ENCODE data around the gene PRKACB.

The PRKACB gene

GRCh38 chr1:84159533-84160240, 15.6 kb downstream of the PRKACB start:
- no peak for DNase-seq

DNA sequence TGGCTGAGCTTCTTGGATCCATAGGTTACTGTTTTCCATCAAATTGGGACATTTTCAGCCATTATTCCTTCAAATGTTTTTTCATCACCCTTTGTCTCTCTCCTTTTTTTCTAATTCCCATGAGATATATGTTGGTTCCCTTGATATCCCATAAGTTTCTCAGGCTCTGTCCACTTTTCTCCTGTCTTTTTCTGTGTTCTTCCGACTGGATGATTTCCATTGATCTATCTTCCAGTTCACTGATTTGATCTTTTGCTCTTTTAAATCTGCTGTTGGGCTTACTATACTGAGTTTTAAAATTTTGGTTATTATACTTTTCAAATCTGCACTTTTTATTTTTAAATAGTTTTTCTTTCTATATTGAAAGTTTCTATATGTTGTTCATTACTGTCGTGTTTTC, 18.2 kb downstream of the PRKACB start:
- DNase-seq: no peak

DNA sequence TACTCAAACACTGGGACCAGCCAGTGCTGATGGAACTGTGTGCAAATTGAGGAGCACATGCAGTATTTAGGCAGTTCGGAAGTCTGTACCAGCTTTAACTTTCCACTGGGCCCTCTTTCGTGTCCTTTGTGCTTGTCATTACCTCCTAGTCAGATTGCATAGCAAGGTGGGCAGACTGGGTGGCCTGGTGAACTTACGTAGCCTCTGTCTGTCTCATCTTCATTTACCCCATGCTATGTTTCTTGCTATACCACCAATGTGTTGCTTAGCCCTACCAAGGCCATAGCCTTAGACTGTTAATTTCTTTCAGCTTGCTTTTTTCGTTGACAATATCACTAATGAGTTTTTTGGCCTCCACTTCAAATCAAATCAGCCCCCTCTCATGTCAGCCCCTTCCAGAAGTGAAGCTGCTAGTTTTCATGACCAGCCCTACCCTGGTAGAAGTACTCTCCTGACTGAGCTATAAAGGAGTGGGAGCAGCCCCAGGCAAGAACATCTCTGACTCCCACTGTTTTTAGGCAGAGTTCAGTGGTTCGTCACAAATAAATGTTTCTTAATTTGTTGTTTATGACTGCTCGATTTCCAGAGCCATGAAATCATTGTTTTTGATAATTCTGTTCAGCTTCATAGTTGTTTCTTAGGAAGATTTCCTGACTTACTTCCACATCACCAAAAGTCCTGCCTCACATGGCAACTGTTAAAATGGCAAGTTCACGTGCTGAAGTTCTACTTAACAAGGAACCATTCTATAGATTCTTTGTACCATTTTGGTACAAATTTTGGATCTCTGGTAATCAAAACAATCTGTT, 19.3 kb downstream of the PRKACB start:
- no peak for DNase-seq

- no peak for DNase-seq
Measured at GRCh38 chr1:84164161-84164560, 20.1 kb downstream of the PRKACB start.

DNA sequence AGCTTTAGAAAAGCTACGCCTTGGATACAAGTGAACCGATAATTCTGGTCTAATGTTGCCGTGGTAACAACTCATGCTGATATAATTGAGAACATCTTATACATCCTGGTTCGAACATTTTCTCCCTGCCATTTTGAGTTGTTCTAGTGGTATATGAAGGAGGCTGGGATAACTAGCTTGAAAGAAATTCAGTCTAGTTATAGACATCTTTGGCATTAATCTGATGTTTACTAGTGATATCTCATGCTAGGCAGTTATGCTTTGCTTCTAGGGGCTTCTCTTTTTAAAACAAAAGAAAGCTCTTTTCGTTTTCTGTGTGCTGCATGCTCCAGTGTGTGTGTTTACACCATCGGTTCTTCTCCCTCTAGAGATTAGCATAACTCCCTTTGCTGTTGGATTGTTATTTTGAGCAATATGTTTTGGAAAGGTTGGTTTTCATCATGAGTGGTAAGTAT, 20.5 kb downstream of the PRKACB start:
- DNase-seq: no peak

DNA sequence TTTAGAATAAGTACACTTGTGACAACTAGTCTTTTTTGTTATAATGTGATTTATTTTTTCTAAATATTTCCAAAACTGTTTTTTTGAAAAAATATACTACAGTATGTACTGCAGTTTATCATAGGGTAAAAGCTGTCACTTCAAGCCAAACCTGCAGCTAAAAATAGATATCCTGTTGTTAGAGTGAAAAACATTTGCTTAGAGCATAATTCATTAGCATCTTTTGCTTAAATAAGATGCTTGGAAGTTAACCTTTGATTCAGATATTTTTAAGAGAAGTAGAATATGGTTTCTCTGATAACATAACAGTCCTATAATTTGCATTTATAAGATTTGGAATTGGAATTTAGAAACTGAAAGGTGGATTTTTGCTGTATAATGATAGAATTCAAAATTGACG, 21.5 kb downstream of the PRKACB start:
- no peak for DNase-seq

DNA sequence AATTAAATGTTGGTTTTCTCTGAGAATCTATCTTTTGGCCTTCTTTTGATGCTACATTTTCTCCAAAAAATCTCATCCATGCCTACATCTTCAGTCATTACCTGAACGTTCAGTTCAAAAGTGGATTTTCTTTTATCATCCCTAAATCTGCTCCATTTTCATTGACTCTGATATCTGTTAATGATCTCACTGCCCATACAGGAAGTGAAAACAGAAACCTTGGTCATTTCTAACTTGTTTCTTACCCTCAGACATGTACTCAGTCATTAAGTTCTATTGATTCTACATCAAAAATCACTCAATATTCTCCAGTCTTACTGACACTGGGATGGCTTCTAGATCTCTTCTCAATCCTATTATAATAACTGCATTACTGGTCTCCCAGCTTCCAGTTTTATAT, 22.7 kb downstream of the PRKACB start:
- no peak for DNase-seq

- no peak for DNase-seq
Measured at GRCh38 chr1:84168783-84169182, 24.7 kb downstream of the PRKACB start.

- no peak for DNase-seq
Measured at GRCh38 chr1:84170171-84170570, 26.1 kb downstream of the PRKACB start.

DNA sequence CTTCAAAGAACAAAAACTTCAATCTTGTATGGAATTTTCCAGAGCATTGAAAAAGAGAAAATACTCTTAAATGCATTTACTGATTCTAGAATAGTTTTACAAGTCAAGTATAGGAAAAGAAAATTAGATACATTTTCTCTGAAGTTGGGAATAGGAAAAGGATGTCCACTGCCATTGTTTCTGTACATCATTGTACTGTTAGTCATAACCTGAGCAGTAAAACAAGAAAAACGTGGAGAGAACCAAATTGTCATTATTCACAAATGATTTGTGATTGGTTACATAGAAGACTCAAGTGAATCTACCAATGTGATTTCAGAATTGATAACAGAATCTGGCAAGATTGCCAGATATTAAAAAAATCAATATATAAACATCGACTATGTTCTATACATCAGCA, 27.4 kb downstream of the PRKACB start:
- DNase-seq: no peak

- DNase-seq: no peak
Measured at GRCh38 chr1:84174051-84174556, 30.0 kb downstream of the PRKACB start.

- DNase-seq: no peak
Measured at GRCh38 chr1:84181350-84182005, 37.4 kb downstream of the PRKACB start.

- no peak for DNase-seq
Measured at GRCh38 chr1:84190455-84190854, 46.4 kb downstream of the PRKACB start.

DNA sequence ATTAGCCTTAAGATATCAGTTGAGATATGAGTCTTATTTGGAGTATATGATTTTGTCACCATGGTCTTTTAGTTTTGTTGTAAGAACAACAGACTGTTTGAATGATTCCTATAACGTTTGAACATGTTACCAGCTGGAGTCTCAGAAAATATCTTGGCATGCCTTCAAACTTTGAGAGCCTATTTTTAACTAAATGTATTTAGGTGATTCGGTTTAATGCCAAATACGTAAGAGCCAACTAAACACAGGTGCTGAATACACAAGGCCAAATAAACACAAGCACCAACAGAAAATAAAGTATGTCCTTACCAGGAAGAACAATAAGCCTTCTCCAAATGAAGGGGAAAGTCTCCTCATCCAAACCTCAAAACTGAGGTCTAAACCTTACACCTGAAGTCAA, 48.6 kb downstream of the PRKACB start:
- no peak for DNase-seq

- DNase-seq: no peak
Measured at GRCh38 chr1:84198832-84199231, 54.8 kb downstream of the PRKACB start.

GRCh38 chr1:84199257-84199656, 55.2 kb downstream of the PRKACB start:
- no peak for DNase-seq

DNA sequence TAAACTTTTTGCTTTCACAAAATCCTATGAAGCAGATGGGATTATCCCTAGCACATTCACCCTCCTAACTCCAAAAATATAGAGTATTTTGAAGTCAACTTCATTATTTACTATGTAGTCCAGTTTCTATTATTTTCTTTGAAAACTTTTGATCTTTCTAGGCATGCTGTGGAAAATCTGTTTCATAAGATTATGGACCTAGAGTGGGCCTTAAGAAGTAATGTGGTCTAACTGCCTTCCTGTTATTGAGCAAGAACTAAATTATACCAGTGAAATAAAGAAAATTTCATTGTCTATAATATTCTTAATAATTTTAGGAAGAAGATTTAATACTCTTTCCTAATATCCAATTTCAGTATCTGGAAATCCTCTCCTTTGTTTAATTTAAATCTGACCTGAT, 58.1 kb downstream of the PRKACB start:
- DNase-seq: no peak

DNA sequence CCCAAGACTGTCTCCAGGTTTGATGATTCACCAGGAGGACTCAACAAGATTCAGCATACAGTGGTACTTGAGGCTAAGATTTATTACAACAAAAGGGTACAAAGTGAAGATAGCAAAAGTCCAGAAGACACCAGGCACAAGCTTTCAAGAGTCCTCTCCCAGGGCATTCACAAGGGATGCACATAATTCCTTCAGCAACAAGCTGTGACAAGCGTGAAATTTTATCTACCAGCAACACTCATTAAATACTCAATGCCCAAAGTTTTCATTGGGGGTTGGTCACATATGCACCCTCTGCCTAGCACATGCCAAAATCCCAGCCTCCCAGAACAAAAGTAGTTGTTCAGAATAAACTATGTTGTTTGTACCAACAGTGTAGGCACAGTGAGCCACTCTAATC, 62.3 kb downstream of the PRKACB start:
- no peak for DNase-seq

- DNase-seq: no peak
Measured at GRCh38 chr1:84208935-84209334, 64.9 kb downstream of the PRKACB start.

DNA sequence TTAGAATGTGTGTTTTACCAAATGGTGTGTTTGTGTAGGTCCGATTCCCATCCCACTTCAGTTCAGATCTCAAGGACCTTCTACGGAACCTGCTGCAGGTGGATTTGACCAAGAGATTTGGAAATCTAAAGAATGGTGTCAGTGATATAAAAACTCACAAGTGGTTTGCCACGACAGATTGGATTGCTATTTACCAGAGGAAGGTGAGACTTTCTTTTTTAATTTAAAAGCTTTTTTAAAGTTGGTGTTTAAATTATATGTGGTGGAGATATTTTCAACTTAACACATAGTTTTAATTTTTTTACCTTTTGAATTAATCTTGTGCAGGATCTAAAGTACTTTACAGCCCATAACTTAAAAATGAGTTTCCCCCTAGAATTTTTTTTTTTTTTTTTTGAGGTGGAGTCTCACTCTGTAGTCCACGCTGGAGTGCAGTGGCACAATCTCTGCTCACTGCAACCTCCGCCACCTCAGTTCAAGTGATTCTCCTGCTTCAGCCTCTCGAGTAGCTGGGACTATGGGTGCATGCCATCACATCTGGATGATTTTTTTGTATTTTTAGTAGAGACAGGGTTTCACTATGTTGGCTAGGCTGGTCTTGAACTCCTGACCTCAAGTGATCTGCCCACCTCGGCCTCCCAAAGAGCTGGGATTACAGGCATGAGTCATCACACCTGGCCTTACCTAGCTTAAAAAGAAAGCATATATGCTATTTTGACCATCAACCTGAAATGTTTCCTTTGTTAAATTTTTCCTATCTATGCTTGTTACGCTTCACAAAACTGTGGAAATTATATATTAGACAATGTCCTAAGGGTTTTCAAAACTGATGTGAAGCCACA, 70.3 kb downstream of the PRKACB start:
- no peak for DNase-seq

DNA sequence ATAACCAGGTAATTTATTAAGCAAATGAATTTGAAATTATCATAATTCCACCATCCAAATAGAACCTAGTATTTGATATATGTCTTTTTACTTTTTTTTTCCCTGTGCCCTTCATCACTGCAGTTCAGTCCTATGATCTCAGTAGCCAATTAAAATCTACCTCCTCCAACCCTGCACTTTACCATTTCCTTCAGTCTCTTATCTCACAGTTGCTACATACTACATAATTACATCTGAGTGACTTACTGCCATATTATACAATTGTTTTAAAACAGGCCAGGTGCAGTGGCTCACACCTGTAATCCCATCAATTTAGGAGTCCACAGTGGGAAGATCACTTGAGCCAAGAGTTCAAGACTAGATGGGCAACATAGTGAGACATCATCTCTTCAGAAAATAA, 73.2 kb downstream of the PRKACB start:
- no peak for DNase-seq

DNA sequence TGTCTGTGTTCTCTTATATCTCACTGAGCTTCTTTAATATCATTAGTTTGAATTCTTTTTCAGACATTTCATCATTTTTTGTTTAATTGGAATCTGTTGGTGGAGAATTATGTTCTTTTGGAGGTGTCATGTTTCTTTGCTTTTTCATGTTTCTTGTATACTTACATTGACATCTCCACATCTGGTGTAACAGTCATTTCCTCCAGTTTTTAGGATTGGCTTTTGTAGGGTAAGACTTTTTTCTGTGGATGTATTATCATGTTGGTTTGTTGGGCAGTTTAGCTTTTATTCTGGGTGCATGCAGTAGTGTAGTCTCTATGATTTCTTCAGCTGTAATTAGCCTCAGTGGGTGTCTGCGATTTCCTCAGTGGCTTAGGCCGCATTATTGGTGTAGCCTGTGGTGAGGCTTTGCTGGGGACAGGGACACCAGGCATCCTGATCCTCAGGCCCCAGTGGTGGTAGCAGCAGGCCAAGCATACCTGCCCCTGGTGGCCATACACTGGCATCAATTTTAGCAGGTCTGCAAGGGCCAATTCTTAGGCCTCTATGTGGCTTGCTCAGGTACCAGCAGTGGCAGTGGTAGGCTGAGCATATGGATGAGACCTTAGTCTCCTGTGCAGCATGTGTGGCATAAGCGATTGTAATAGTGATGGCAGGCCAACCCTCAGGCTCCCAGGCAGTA, 79.8 kb downstream of the PRKACB start:
- DNase-seq: no peak

All from NCI-H1048 (cell line).